ENCODE data around the gene LRRC4B. TPM values are rescaled to one million over a fixed set of nuclear protein-coding genes. Genes with fewer than 3 reads are reported as not detected.
"Not testable (repeated sequence)": the region's sequence is repeated elsewhere in the genome, so short reads cannot be mapped to it uniquely, and the experiment has no call there.

The LRRC4B gene
- polyA plus RNA-seq, 10 donors: 5.8 to 12.1 (median 9.0) TPM

DNA sequence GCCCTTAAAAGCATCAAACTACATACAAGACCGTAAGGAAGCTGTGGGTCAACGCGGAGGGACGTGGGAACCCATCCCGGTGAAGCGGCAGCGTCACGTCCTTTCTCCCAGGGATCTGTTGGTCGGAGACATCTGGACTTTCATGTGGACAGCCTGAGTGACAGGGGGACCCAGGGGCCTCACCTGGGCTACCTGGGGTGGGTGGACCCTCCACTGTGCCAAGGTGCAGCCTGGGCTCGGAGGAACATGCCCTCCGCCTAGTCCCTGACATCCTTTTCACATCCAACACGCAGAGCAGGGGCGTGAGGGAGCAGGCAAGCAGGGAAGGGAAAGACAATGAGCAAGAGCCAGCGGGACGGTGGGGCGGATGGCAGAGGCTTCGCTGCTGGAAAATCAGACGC is 77.8 kb downstream of the LRRC4B start:
- no peak for DNase-seq

DNA sequence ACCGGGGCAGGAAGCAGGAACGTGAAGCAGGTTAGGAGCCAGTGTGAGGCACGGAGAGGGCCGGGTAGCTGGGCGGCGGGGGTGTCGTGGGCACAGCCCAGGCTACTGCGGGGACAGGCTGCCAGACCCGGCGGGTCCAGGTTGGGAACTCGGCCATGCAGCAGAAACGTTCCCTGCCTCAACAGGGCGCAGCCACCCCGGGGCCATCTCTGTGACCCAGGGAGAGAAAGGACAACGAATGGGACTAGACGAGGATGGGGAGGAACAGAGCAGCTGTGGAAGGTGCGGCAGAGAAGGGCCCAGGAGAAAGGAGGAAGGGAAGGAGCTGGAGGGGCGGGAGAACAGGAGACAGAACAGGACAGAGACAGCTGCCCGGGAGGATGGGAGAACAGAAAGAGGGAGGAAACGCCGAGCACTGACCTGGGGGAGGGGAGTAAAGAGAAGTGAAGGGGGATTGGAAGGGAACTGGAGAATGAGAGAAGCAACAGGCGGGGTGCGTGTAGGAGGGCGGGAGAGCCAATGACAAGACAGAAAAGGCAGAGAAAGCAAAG is 78.7 kb downstream of the LRRC4B start:
- peak in 1 of 3 donors; percentile 62 for DNase-seq

DNA sequence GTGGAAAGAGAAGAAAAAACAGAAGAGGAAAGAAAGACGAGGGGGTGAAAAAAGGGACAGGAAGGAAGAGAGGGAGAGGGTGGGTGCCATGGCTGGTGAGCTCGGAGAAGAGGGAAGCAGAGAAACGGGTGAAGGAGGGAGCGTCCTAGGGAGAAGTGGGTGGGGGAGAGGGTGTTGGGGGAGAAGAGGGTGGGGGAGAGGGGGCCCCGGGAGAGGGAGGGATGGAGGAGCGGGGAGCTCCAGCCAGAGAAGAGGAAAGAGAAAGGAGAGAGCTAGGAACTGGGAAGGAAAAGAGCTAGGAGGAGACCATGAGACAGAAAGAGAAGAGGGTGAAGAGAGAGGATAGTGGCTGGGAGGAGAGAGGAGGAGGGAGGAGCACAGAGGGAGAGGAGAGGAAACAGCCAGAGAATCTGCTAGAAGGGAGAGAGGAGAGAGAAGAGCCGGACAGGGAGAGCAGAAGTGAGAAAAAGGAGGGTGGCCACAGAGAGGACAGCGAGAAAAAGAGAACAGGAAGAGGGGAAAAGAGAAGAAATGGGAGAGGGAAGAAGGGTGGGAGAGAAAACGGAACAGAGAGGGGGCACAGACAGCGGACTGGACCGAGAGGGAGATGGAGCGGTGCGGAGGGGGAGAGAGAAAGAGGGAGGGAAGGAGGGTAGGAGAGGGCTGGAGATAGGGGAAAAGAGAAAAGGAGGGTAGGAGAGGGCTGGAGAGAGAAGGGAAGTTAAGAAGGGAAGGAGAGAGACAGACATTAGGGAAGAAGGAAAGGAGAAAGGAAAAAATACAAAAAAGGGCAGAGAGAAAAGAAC is 79.6 kb downstream of the LRRC4B start:
- peak in 1 of 3 donors; percentile 63 for DNase-seq

DNA sequence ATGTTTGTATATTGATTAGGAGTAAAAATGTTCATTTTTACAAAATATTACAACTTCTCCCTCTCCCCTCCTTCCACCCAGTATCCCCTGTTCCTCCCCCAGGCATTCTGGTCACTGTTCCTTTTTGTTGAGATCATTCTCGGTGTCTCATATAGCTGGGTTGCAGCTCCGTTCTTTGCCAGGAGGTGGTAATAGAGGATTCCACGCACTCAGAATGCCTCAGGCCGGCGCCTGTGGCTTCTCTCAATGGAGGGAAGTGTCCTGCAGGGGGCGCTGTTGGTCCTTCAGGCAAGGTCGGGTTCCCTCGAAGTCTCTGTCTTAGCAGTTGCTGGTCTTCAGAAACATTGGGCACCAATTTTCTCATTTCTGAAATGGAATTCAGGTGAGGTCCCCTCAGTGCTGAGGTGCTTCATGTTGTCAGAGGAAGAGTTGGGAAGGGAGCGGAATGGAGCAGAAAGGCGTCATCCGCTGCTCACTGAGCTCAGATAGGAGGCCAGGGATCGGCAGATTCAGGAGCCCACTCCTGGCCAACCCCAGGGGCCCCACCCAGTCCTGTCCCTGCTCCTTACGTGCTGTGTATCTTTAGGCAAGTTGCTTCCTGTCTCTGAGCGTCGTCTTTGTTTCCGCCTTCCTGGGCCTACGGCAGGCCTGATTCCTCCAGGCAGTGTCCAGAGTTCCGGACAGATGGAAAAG is 81.3 kb downstream of the LRRC4B start:
- DNase-seq: no peak

DNA sequence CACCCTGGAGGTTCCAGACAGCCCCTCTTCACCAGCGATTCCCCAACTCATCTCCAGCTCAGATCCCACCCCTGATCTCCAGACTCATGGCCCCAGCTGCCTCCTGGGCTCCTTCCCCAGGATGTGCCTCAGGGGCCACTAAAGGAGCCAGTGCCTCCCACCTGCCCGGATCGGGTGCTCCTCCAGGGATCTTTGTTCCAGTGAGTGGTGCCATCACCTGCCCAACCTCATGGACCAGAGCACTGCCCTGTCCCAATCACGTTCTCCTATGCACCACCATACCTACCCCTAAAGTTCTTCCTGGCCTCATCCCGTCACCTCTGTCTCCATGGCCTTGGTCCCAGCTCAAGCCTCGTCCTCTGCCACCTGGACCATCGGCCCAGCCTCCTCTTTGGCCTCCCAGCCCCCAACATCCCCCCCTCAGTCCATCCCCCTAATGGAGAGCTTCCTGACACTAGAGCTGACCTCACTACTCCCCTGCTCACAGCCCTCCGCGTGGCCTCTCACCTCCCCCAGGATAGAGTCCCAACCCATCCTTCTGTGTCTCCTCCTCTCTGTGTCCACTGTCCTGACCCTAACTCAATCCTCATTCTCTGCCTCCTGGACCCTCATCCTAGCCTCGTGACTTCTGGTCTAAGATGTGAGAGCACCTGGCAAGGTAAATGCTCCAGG is 82.8 kb downstream of the LRRC4B start:
- DNase-seq: no peak

DNA sequence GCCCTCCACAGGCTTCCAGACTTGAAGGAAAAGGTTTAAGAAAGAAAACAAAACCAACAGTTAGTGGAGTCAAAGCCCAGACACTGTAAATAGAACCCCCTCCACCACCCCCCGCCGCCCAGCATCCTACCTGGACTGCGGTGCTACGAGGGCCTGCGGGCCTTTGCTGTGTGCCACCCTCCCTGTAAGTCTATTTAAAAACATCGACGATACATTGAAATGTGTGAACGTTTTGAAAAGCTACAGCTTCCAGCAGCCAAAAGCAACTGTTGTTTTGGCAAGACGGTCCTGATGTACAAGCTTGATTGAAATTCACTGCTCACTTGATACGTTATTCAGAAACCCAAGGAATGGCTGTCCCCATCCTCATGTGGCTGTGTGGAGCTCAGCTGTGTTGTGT is 85.3 kb downstream of the LRRC4B start:
- no peak for DNase-seq

DNA sequence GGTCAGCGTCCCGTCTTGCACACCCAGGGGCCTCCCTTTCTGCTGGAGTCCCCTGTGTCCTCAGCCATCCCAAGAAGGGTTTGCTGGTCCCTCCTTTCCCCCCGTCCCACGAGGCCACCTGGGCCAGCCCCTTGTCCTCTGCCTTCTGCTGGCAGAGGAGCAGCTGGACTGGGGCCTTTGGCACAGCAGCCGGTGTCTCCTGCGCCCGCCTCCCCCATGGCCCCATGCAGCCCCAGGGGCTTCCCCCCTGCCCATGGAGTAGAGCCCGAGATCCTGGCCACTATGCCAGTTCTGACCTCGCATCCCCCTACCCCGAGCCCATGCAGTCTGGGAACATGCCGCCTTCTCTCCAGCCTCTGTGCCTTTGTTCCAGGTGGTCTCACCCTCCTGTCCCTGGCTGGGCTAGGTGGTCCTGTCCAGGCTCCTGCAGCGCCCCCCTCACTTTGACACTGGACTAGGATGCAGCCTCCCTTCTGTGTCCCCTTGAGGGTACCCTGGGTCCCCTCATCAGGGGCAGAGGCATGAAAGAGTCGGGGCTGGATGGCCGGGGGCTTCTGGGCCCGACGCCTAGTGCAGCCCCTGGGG is 85.9 kb downstream of the LRRC4B start:
- no peak for DNase-seq

DNA sequence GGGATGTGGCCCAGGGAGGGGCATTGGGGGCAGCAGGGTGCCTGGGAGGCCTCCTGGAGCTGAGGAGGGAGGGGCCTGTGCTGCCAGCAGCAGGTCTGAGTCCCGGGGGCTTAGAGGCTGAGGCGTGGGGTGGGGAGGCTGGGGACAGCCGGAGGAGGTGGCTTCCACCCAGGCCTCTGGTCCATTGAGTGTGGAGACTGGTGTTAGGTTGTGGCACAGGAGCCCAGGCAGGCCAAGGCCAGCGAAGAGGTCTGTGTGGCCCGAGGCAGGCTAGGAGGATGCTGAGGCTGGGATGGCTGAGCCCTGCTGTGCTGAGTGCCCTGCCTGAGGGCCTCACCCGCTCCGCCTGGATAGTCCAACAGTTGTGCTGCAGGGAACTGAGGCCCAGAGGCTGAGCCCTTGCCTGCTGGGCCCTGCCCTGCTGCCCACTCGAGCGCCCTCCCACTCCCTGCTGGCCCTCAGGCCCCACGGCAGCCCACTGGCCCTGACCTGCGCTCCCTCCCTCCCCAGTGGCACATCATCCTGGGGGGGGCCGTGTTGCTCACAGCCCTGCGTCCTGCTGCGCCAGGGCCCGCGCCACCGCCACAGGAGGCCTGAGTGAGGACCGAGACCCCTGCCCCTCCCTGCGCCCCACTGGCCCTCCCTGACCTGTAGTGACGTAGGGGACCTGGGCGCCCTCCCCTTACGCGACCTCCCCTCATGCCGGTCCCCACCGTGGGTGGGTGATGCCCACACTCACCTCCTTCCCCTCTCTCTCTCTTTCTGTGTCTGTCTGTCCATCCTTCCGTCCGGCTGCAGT is 86.7 kb downstream of the LRRC4B start:
- no peak for DNase-seq

DNA sequence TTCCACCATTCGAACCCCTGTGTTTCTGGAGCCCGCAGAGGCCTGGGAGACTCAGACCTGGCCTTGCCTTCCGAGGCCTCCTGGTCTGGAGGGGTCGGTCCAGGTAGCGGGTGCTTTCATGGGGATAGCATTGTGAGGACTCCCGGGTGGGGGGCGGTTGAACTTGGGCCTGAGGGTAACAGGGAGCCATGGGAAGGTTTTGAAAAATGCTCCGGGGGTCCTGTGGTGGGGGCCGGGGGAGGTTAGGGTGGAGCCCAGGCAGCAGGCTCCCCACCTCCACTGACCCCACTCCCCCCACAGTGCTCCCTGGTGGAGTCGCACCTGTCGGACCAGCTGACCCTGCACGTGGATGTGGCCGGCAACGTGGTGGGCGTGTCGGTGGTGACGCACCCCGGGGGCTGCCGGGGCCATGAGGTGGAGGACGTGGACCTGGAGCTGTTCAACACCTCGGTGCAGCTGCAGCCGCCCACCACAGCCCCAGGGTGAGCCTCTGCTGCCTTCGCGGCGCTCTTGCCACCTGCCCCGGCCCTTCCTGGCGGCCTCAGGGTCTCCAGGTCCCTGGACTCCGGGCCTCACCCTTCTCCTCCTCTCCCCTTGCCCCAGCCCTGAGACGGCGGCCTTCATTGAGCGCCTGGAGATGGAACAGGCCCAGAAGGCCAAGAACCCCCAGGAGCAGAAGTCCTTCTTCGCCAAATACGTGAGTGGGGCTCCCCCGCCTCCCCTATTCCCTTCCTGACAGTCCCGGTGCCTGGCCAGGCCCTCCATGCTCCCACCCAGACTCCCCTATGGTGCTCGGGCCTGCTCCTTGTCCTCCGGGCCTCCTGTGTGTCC is 87.7 kb downstream of the LRRC4B start:
- DNase-seq: no peak

DNA sequence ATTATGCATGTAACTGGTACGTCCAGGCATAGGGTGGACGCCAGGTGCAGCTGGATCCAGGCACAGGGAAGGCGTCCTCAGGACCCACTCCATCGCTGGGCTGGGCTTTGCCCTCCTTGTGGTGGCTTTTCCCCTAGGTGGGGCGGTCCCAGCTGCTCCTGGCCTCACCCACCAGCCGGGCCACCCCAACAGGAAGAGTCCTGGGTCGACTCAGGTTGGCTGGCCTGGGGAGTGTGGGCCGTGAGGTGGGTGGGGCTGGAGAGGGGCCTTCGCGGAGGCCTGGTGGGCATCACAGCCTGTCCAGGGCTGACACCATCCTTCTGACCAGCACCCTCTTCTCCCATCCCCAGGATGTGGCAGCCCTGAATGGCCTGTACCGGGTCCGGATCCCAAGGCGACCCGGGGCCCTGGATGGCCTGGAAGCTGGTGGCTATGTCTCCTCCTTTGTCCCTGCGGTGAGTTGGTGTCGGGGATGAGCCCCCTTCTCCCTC is 88.4 kb downstream of the LRRC4B start:
- DNase-seq: no peak

DNA sequence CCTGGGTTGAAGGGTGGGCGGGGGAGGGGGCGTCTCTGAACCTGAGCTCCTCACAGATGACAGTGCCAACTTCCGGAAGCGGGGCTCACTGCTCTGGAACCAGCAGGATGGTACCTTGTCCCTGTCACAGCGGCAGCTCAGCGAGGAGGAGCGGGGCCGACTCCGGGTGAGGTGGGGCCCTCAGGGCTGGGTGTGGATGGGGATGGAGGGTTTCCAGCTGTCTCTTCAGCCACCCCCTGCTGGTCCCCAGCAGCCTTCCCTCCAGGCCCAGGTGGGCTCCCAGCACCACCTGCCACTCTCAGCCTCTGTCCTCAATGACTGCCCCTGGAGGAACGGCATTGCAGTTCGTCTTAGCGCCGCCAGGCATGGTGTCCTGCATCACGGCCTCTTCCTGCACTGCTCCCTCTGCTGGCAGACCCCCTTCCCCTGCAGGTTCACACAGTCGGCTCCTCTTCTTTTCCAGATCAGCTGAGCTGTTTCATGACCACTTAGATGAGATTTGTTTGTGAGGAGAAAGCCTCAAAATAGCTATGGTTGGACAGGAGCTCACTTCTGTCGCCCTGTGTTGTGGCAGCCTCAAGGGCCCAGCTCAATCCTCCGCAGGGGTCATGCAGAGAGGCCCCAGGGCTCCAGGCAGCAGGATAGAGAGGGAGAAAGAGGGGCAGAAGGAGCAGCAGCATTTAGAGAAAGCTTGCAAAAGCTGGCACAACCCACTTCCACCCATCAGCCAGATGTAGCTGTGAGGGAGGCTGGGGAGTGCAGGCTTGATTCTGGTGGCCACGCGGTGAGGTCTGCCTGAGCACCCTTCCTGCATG is 89.1 kb downstream of the LRRC4B start:
- DNase-seq: no peak

DNA sequence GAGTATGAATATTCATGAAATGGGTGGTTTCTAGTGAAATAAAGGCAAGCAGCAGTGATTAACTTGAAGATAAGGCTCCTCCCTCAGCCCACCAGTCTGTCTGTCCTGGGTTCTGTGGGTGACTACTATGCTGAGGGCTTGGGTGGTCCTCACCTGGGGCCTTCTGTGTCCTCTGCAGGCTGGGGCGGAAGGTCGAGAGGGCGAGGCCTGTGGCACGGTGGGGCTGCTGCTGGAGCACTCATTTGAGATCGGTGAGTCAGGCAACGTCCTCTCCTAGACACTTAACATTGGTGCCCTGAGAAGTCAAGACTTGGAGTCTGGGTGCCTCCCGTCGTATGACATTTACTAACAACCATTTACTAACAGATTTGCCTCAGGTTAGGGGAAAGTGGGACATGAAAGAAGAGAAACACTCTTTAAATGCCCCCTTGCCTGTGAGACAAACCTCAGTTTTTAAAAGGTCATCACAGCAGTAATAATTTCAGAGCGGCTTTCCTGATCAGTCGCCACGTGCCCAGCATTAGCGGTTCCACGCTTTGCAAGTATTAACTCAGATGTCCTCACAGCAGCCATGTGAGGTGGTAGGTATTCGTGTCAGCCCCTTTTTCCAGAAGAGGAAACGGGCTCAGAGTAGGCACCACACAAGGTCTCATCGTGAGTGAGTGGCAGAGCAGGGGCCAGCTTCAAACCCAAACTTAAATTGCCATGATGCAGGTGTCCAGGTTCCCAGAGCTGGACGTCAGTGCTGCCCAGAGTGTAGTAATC is 90.3 kb downstream of the LRRC4B start:
- DNase-seq: no peak

DNA sequence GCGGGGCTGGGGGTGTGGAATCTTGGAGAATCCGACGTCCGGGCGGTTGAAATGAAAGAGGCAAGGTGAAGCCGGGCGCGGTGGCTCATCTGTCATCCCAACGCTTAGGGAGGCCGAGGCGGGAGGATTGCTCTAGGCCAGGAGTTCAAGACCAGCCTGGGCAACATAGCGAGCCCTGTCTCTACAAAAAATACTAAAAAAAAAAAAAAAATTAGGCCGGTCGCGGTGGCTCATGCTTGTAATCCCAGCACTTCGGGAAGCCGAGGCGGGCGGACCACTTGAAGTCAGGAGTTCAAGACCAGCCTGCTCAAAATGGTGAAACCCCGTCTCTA is 91.4 kb downstream of the LRRC4B start:
- no peak for DNase-seq

DNA sequence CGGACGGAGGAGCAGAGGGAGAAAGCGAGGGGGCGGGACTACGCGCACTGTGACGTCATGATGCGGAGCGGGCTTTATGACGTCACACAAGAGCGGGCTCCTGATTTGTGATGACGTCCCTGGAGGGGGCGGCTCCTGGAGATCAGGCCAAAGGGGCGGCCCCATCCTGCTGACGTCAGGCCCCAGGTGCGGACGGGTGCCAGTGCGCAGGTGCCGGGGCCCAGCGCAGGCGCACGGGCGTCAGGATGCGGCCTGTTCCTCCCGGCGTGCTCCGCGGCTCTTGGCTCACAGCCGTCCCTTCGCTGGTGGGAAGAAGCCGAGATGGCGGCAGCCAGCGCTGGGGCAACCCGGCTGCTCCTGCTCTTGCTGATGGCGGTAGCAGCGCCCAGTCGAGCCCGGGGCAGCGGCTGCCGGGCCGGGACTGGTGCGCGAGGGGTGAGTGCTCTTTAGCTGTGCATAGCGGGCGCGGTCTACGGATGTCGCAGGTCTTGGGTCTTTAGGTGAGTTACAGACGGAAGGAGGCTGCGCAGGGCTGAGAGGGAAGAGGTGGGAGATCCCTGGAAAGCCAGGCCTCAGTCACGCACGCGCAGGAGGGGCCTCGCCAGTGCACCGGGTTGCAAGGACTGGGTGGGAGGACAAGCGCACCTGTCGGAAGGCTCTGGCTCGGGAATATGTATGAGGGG is 91.9 kb downstream of the LRRC4B start, which contains the start of the genes EMC10 and GARIN5A:
Gene EMC10, plus strand, starts transcription at position 284 of the 683 bp plus-strand sequence. Its CDS starts 38 bp downstream, at position 322.
Gene GARIN5A, minus strand, starts transcription at position 625 of the 683 bp plus-strand sequence. Its CDS starts 460 bp downstream, at position 165.
- peak; percentile 91 to 97 (median 94) for DNase-seq

DNA sequence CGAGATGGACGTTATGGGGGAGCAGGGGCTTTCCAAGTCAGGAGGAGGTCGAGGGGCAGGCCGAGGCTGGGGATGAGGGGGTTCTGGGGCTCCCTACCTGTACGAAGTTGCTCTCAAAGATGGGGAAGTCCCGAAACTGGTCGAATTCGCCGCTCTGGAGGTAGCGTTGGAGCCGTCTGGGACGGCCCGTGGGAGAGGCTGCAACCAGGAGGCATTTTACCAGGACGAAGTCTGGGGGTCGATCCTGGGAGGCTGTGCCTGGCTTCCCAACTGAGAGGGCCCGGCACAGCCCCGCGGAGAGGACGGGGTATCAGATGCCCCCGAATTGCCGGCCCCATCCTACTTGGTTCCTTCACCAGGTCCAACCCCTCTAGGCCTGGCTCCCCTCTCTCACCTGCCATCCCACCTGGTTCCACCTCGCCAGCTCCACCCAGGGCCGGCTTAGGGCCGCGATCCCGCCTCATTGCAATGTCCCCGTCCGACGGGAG is 92.5 kb downstream of the LRRC4B start:
- no peak for DNase-seq

DNA sequence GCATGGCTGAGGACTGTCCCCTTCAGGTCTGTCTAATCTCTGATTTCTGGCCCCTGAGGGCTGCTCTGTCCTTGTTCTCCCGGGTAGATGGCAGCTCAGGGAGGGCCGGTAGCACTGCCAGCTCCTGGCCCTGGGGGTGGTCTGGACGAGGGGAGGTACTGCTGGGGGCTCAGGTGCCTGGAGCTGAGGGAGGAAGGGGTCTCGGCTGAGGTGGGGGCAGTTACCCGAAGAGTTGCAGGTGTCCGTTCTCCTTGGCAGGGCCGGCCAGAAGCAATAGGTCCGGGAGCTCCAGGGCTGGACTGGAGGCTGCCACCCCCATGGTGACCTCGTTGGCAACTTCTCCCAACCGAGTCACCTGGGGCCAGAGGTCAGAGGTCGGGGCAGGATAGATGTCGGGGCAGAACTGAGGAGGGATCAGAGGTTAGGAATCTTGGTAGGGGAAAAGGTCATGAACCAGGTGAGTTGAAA is 93.1 kb downstream of the LRRC4B start:
- no peak for DNase-seq

DNA sequence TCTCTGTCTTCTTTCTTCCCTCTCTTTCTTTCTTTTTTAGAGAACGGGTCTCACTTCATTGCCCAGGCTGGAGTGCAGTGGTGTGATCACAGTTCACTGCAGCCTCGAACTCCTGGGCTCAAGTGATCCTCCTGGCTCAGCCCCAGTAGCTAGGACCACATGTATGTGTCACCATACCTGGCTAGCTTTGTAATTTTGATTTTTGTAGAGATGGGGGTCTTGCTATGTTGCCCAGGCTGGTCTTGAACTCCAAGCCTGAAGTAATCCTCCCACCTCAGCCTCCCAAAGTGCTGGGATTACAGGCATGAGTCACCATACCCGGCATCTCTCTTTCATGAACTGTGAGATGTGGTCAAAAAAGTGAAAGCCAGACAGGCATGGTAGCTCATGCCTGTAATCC is 94.9 kb downstream of the LRRC4B start:
- not testable (repeated sequence) for DNase-seq
